Measurements from ENCODE around the gene MFSD11. TPM values are rescaled to one million over a fixed set of nuclear protein-coding genes. Genes with fewer than 3 reads are reported as not detected.

The MFSD11 gene
- total RNA-seq, 1 experiment from 2014 or later: 24.9 TPM

- no peak for TF ChIP-seq CEBPB (IDR thresholded peaks at IDR 0.05; ENCODE audit: low read depth)
Measured at GRCh38 chr17:76758570-76758969, 20.7 kb downstream of the MFSD11 start (continued).

GRCh38 chr17:76772842-76773525, 35.1 kb downstream of the MFSD11 start:
- Histone ChIP-seq H3K27me3 (ENCODE audit: insufficient read depth, low read length) (no peaks in the 10 kb centered on the region), H3K4me2 (ENCODE audit: low read length) (peak overlapping the region; percentile 86), H3K36me3 (ENCODE audit: control insufficient read depth in 1 of 2, insufficient read depth in 2 of 2, low read length in 2 of 2) (0 out of 4 replicates have a peak, but pooled peaks cover 0 to 5% of the 10 kb centered on the region in 2 experiments), H3K9ac (ENCODE audit: low read length) (peak overlapping the region; percentile 56), H3K4me1 (ENCODE audit: control insufficient read depth in 1 of 2, insufficient read depth in 2 of 2, low read length in 2 of 2) (peaks cover 24 to 32% of the 10 kb centered on the region in 2 experiments), H2AFZ (ENCODE audit: low read depth, low read length, poor library complexity, severe bottlenecking) (peak overlapping the region; percentile 81), H3K9me2 (ENCODE audit: insufficient read depth) (no peaks in the 10 kb centered on the region), H3K9me3 (ENCODE audit: control insufficient read depth in 1 of 2, insufficient read depth in 1 of 2, low read depth in 1 of 2, low read length in 2 of 2) (no peaks in the 10 kb centered on the region), H4K20me1 (ENCODE audit: insufficient read depth) (no peaks in the 10 kb centered on the region), H3K79me2 (ENCODE audit: insufficient read depth, low read length) (no peaks in the 10 kb centered on the region), H3K4me3 (replicated peaks in 1 of 2; ENCODE audit: low read depth in 1 of 2, low read length in 2 of 2) (peak overlapping the region; percentile 35 to 55), H3K27ac (ENCODE audit: low read depth, low read length) (peak overlapping the region; percentile 83)
- BruUV-seq (replicated peaks): TSS peak; percentile 70
- ChIA-PET POLR2A (interaction anchor here (0.5 to 1.0 kb wide), 3 partner anchors 8 to 887 kb away, joined by 3 to 6 read pairs (median 3); partner anchors contain the start of genes MFSD11 and SRSF2), RAD21 (ENCODE audit: low non-redundant PET in 1 of 2, low total read pairs in 2 of 2, uncharacterized antibody in 2 of 2, unreplicated experiment in 2 of 2) (no interaction called here), CTCF (interaction anchor here (0.9 to 1.3 kb wide), 3 partner anchors 8 to 297 kb away, joined by 3 to 5 read pairs (median 3); no protein-coding TSS in a partner anchor)
- intact Hi-C loops (cut with micrococcal nuclease): no loop called here
- peak; percentile 89 for DNase-seq (ENCODE audit: low read depth, low spot score)
- peak; percentile 98 for ATAC-seq
- TF ChIP-seq RAD21 (IDR thresholded peaks at IDR 0.05; ENCODE audit: low read depth) (peak; percentile 44), SIN3A (IDR thresholded peaks at IDR 0.05; ENCODE audit: low read depth) (no peak), EZH2phosphoT487 (IDR thresholded peaks at IDR 0.05; ENCODE audit: borderline replicate concordance) (no peak), POLR2AphosphoS5 (IDR thresholded peaks at IDR 0.05; ENCODE audit: low read depth, low read length) (peak; percentile 67), MAX (IDR thresholded peaks at IDR 0.05) (no peak), SP1 (IDR thresholded peaks at IDR 0.05; ENCODE audit: low read depth) (peak; percentile 84), FOSL1 (IDR thresholded peaks at IDR 0.05; ENCODE audit: low read depth) (peak; percentile 81), ATF3 (IDR thresholded peaks at IDR 0.05) (no peak), CTCF (IDR thresholded peaks at IDR 0.05 in 2 of 3, conservative IDR thresholded peaks at IDR 0.05 in 1 of 3; ENCODE audit: borderline replicate concordance in 1 of 3, insufficient read depth in 1 of 3, low read depth in 2 of 3, low read length in 2 of 3) (0 out of 6 replicates have a peak, but pooled peaks of 1 of the 3 experiments have one; percentile 12), YY1 (IDR thresholded peaks at IDR 0.05; ENCODE audit: extremely low read depth, insufficient replicate concordance, low read depth, low read length) (no peak), CBX3 (IDR thresholded peaks at IDR 0.05; ENCODE audit: low read depth) (no peak), POLR2A (IDR thresholded peaks at IDR 0.05; ENCODE audit: borderline replicate concordance, extremely low read depth, insufficient read depth, insufficient read length) (no peak), JUND (IDR thresholded peaks at IDR 0.05) (peak; percentile 80), EGR1 (IDR thresholded peaks at IDR 0.05; ENCODE audit: low read depth) (no peak; the same call in 1 of the 2 replicates), ZFX (IDR thresholded peaks at IDR 0.05) (no peak), ZNF274 (IDR thresholded peaks at IDR 0.05; ENCODE audit: low read depth, low read length) (no peak), EZH2 (IDR thresholded peaks at IDR 0.05) (no peak), ELF1 (IDR thresholded peaks at IDR 0.05; ENCODE audit: borderline replicate concordance, low read depth) (no peak), CEBPB (IDR thresholded peaks at IDR 0.05; ENCODE audit: low read depth) (no peak), ZBTB33 (IDR thresholded peaks at IDR 0.05; ENCODE audit: extremely low read depth, insufficient replicate concordance, low read length) (no peak)

Measured in HCT116 (cell line).